RWPE2 (cell line): ENCODE data around the gene SUSD6.
"Not testable (repeated sequence)": the region's sequence is repeated elsewhere in the genome, so short reads cannot be mapped to it uniquely, and the experiment has no call there.

Experiments
- ATAC-seq: fragments of 200-7000 bp; cut with Tn5 transposase; 3 replicates; pipeline ENCODE4 v1.9.1; 2021; ENCODE audit warnings: low read depth
- DNase-seq: peaks from one replicate; pipeline ENCODE4 v3.0.0-alpha.2; 2020; ENCODE audit warnings: low spot score
- H3K27ac ChIP-seq: fragments of 450-650 bp; 2 replicates; pipeline ENCODE4 v1.5.1; 2017; ENCODE audit warnings: mild to moderate bottlenecking; ENCODE audit not compliant: poor library complexity, severe bottlenecking
- H3K27me3 ChIP-seq: fragments of 250-450 bp; sonication (Bioruptor Pico); 2 replicates; pipeline ENCODE4 v1.5.1; 2021; ENCODE audit warnings: mild to moderate bottlenecking, moderate library complexity; ENCODE audit not compliant: insufficient read depth, poor library complexity, severe bottlenecking
- H3K36me3 ChIP-seq: fragments of 250-450 bp; sonication (Bioruptor Pico); 2 replicates; pipeline ENCODE4 v1.5.1; 2020; ENCODE audit warnings: low read depth, mild to moderate bottlenecking, moderate library complexity
- H3K4me1 ChIP-seq: fragments of 250-450 bp; sonication (Bioruptor Pico); 2 replicates; pipeline ENCODE4 v1.5.1; 2021; ENCODE audit warnings: mild to moderate bottlenecking, moderate library complexity; ENCODE audit not compliant: insufficient read depth, poor library complexity, severe bottlenecking
- H3K4me3 ChIP-seq: fragments of 250-450 bp; sonication (Bioruptor Pico); 2 replicates; pipeline ENCODE4 v1.5.1; 2021; ENCODE audit warnings: mild to moderate bottlenecking, moderate library complexity; ENCODE audit not compliant: severe bottlenecking
- H3K9me3 ChIP-seq: fragments of 250-450 bp; sonication (Bioruptor Pico); 2 replicates; pipeline ENCODE4 v1.5.1; 2021; ENCODE audit warnings: mild to moderate bottlenecking, moderate library complexity; ENCODE audit not compliant: severe bottlenecking
- CTCF ChIP-seq: fragments of 450-650 bp; IDR thresholded peaks from one replicate; pipeline ENCODE4 v1.5.1; 2017; ENCODE audit warnings: mild to moderate bottlenecking, moderate library complexity; ENCODE audit not compliant: poor library complexity, severe bottlenecking

SUSD6 gene

GRCh38 chr14:69635981-69636639, 24.7 kb downstream of the SUSD6 start:
- DNase-seq (no peak), ATAC-seq (no peak)
- TF ChIP-seq CTCF, result no peak
- no peak overlapping the region for H3K4me3 ChIP-seq
- peaks cover 26% of the 10 kb centered on the region for H3K4me1 ChIP-seq
- peaks cover 4% of the 10 kb centered on the region for H3K9me3 ChIP-seq
- no peaks in the 10 kb centered on the region for H3K36me3 ChIP-seq
- no peaks in the 10 kb centered on the region for H3K27me3 ChIP-seq
- H3K27ac ChIP-seq, result no peak overlapping the region

- Histone ChIP-seq H3K36me3 (0 out of 2 replicates have a peak, but pooled peaks cover under 1% of the 10 kb centered on the region), H3K4me1 (peaks cover 22% of the 10 kb centered on the region), H3K27me3 (no peaks in the 10 kb centered on the region), H3K9me3 (peaks cover 6% of the 10 kb centered on the region), H3K4me3 (no peak overlapping the region), H3K27ac (no peak overlapping the region)
- ATAC-seq, result no peak
- DNase-seq, result no peak
- TF ChIP-seq CTCF, result no peak
These were observed 25.5 kb downstream of the SUSD6 start for GRCh38 chr14:69636718-69637480.

GRCh38 chr14:69637503-69638031, 26.2 kb downstream of the SUSD6 start:
- DNase-seq, result no peak
- Histone ChIP-seq H3K36me3 (0 out of 2 replicates have a peak, but pooled peaks cover 4% of the 10 kb centered on the region), H3K9me3 (peaks cover 6% of the 10 kb centered on the region), H3K4me1 (peaks cover 22% of the 10 kb centered on the region), H3K4me3 (no peak overlapping the region), H3K27ac (no peak overlapping the region), H3K27me3 (no peaks in the 10 kb centered on the region)
- peak; percentile 24; the same call in 2 of the 3 replicates for ATAC-seq
- TF ChIP-seq CTCF, result no peak

- Histone ChIP-seq H3K27ac (no peak overlapping the region), H3K4me3 (no peak overlapping the region), H3K9me3 (peaks cover 6% of the 10 kb centered on the region), H3K36me3 (0 out of 2 replicates have a peak, but pooled peaks cover 4% of the 10 kb centered on the region), H3K4me1 (peaks cover 33% of the 10 kb centered on the region), H3K27me3 (no peaks in the 10 kb centered on the region)
- no peak for TF ChIP-seq CTCF
- DNase-seq (no peak), ATAC-seq (no peak)
These were observed 29.5 kb downstream of the SUSD6 start for GRCh38 chr14:69640931-69641330.

GRCh38 chr14:69642212-69642793, 30.9 kb downstream of the SUSD6 start:
- not testable (repeated sequence) for H3K27me3 ChIP-seq, H3K9me3 ChIP-seq, H3K4me3 ChIP-seq, DNase-seq, H3K36me3 ChIP-seq, ATAC-seq
- H3K27ac ChIP-seq, result peak overlapping the region; percentile 72
- peaks cover 38% of the 10 kb centered on the region for H3K4me1 ChIP-seq
